Endothelial cell of umbilical vein (primary cell): ENCODE results near the gene ADGRE1. TPM values are rescaled to one million over a fixed set of nuclear protein-coding genes. Genes with fewer than 3 reads are reported as not detected.

Experiments used
- BruUV-seq: library from RNA; stranded (reverse); fragments of 400-500 nt; replicated peaks from 2 replicates; lab custom pipeline; 2021; lab: Mats Ljungman, UMichigan
- CTCF ChIA-PET: fragments of 300-600, 350-600 bp; sonication (Branson Sonifier 250); formaldehyde crosslinking; loops from one replicate; lab custom pipeline; 2021; ENCODE audit warnings: antibody characterized with exemption, inconsistent platforms; lab: Charles Lee
- POLR2A ChIA-PET: fragments of 300-600, 350-600 bp; sonication (Branson Sonifier 250); formaldehyde crosslinking; loops from one replicate; lab custom pipeline; 2021; ENCODE audit warnings: antibody characterized with exemption, inconsistent platforms; lab: Charles Lee
- DNase-seq: peaks from one replicate; pipeline ENCODE4 v3.0.0-alpha.2; 2011; ENCODE audit warnings: low read depth, low spot score
- FAIRE-seq: peaks from 2 replicates; lab custom pipeline; 2011; peaks lifted over from hg19 to GRCh38; lab: Jason Lieb, UNC
- H2AFZ ChIP-seq: 2 replicates; pipeline ENCODE4 v1.6.0; 2012; ENCODE audit warnings: low read depth, low read length, control low read depth, inconsistent platforms
- H3K27ac ChIP-seq: 2 replicates; pipeline ENCODE4 v1.5.1; 2011; ENCODE audit warnings: low read depth, mild to moderate bottlenecking, control low read depth, low read length, moderate library complexity; ENCODE audit not compliant: insufficient read depth
- H3K27me3 ChIP-seq, 2 experiments: 2 replicates each; pipeline versions ENCODE4 v1.6.0 to v1.6.1; 2011; ENCODE audit warnings: low read length in 2 of 2, mixed read lengths in 1 of 2; ENCODE audit not compliant: control insufficient read depth in 2 of 2, insufficient read depth in 2 of 2
- H3K36me3 ChIP-seq, 2 experiments: 2 replicates in 1 of 2; 3 replicates in 1 of 2; pipeline ENCODE4 v1.5.1; 2011; ENCODE audit warnings: low read length in 2 of 2, mild to moderate bottlenecking in 1 of 2, moderate library complexity in 1 of 2; ENCODE audit not compliant: control insufficient read depth in 2 of 2, insufficient read depth in 2 of 2; ENCODE audit errors: extremely low read depth in 1 of 2
- H3K4me1 ChIP-seq: 3 replicates; pipeline ENCODE4 v1.5.1; 2011; ENCODE audit warnings: mild to moderate bottlenecking, low read length; ENCODE audit not compliant: control insufficient read depth, insufficient read depth; ENCODE audit errors: extremely low read depth
- H3K4me2 ChIP-seq: 2 replicates; pipeline ENCODE4 v1.6.1; 2011; ENCODE audit warnings: low read length, control low read depth, mixed read lengths; ENCODE audit not compliant: insufficient read depth
- H3K4me3 ChIP-seq, 3 experiments: fragments of 200-600 bp in 1 of 3; sonication (generic), shearing (Covaris generic) in 1 of 3; replicated peaks in 1 of 3; 2 replicates each; pipeline ENCODE4 v1.5.1; 2011 to 2016; ENCODE audit warnings: control low read depth in 3 of 3, low read length in 3 of 3, mild to moderate bottlenecking in 2 of 3, inconsistent platforms in 1 of 3, low read depth in 1 of 3, moderate library complexity in 1 of 3; ENCODE audit not compliant: insufficient read depth in 1 of 3
- H3K79me2 ChIP-seq: 2 replicates; pipeline ENCODE4 v1.6.0; 2012; ENCODE audit warnings: low read length, inconsistent platforms; ENCODE audit not compliant: control insufficient read depth, insufficient read depth
- H3K9ac ChIP-seq: replicated peaks from 2 replicates; pipeline ENCODE3; 2011; ENCODE audit warnings: low read length, control low read depth; ENCODE audit not compliant: insufficient read depth; ENCODE audit errors: extremely low read depth
- H3K9me1 ChIP-seq: replicated peaks from 3 replicates; pipeline ENCODE4 v1.6.0; 2011; ENCODE audit warnings: mild to moderate bottlenecking, low read length; ENCODE audit not compliant: control insufficient read depth, insufficient read depth; ENCODE audit errors: extremely low read depth
- H3K9me3 ChIP-seq: replicated peaks from 2 replicates; pipeline ENCODE4 v1.5.1; 2012; ENCODE audit warnings: low read length, inconsistent platforms; ENCODE audit not compliant: control insufficient read depth, insufficient read depth
- H4K20me1 ChIP-seq: replicated peaks from 2 replicates; pipeline ENCODE3; 2011; ENCODE audit warnings: mild to moderate bottlenecking, low read length; ENCODE audit not compliant: control insufficient read depth, insufficient read depth; ENCODE audit errors: extremely low read depth
- EZH2 ChIP-seq: IDR thresholded peaks from 2 replicates; pipeline ENCODE4 v1.6.1; 2012; ENCODE audit warnings: borderline replicate concordance, low read depth, mild to moderate bottlenecking, moderate library complexity, low read length, inconsistent platforms; ENCODE audit not compliant: severe bottlenecking
- FOS ChIP-seq: IDR thresholded peaks from 2 replicates; pipeline ENCODE4 v1.6.1; 2011; ENCODE audit warnings: mild to moderate bottlenecking, low read length, moderate library complexity, borderline replicate concordance; ENCODE audit not compliant: insufficient read depth
- GATA2 ChIP-seq: IDR thresholded peaks from 2 replicates; pipeline ENCODE4 v1.7.0; 2011; ENCODE audit warnings: low read depth, mild to moderate bottlenecking, moderate library complexity, mixed read lengths, low read length; ENCODE audit not compliant: insufficient read length, insufficient read depth
- JUN ChIP-seq: IDR thresholded peaks from 2 replicates; pipeline ENCODE4 v1.6.1; 2011; ENCODE audit warnings: borderline replicate concordance, low read depth; ENCODE audit not compliant: insufficient read length, insufficient read depth
- MYC ChIP-seq: IDR thresholded peaks from one replicate; pipeline ENCODE4 v1.6.1; 2011; ENCODE audit warnings: mild to moderate bottlenecking, low read depth, low read length
- POLR2A ChIP-seq: IDR thresholded peaks from 2 replicates; pipeline ENCODE4 v1.6.1; 2012; ENCODE audit warnings: low read depth, mild to moderate bottlenecking, control low read depth, low read length
- POLR2AphosphoS5 ChIP-seq: IDR thresholded peaks from 2 replicates; pipeline ENCODE4 v1.6.1; 2012; ENCODE audit warnings: low read depth, mild to moderate bottlenecking, control low read depth, low read length, moderate library complexity; ENCODE audit not compliant: insufficient read depth
- dilution Hi-C: fragments of 300-500 bp; cut with MboI; formaldehyde crosslinking; loops from one replicate; pipeline ENCODE4 v1.15.0; 2019; ENCODE audit warnings: low sequenced_read_pairs; ENCODE audit not compliant: extremely low pct_ligation_motif_present
- intact Hi-C: fragments of 100-400 bp; cut with micrococcal nuclease; formaldehyde crosslinking; loops from one replicate; pipeline ENCODE4 v1.10.0; 2022
- polyA plus RNA-seq, 4 experiments: library from polyadenylated mRNA; depleted of rRNA in 3 of 4; stranded (reverse) in 3 of 4; unstranded in 1 of 4; fragments of >200 nt; gene quantifications; 2 replicates each; pipeline versions ENCODE4 v1.2.1 to v1.2.3, GENCODE V29; 2011 to 2012; ENCODE audit warnings: missing spikeins in 1 of 4
- total RNA-seq: library from RNA; stranded (reverse); gene quantifications from 2 replicates; pipeline ENCODE4 v1.2.3, GENCODE V29; 2021
- TF ChIP-seq, protein P1 (sequence below), 2 donors: IDR thresholded peaks; 1 replicate in 1 of 2; 2 replicates in 1 of 2; pipeline ENCODE4 v1.5.1; 2011; ENCODE audit warnings: low read length in 2 of 2, mild to moderate bottlenecking in 2 of 2, moderate library complexity in 2 of 2, control low read depth in 1 of 2, inconsistent platforms in 1 of 2, low read depth in 1 of 2; ENCODE audit not compliant: insufficient read depth in 1 of 2; ENCODE audit errors: extremely low read depth in 1 of 2
- TF ChIP-seq, protein P2 (sequence below): IDR thresholded peaks from 2 replicates; pipeline ENCODE4 v1.6.1; 2011; ENCODE audit not compliant: insufficient read depth, insufficient read length

Gene ADGRE1
- total and polyA plus RNA-seq, 2 donors (not counting 3 experiments of a cell fraction or from before 2014, with no cell fraction given) = not detected

DNA sequence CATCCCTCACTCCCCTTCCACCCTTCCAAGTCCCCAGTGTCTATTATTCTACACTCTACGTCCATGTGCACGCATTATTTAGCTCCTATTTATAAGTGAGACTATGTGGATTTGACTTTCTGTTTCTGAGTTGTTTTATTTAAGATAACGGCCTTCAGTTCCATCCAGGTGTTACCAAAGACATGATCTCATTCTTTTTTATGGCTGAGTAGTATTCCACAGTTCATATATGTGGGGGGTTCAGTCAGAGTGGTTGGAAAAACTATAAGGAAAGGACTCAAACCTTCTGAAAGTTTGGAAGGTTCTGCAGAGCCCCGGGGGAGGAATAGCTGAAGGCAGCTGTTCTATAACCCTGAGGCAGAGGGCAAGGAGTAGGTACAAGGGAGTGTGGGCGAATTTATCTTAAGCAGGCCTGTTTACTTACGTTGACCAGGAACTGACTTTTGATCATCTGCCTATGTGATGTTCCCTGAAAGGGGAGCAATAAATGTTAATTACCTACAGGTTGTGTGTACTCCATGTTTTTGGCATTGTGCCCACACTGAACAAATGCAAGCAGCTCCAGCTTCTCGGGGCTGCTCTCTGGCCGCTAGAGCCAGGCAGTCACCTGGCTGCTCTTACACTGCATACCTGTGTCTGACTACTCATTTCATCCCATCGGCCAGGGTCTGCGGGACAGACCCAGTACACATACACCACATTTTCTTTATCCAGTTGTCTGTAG is 13.5 kb upstream of the ADGRE1 start:
- BruUV-seq = no TSS peak
- TF ChIP-seq JUN (no peak), FOS (no peak), POLR2A (no peak), EZH2 (no peak), POLR2AphosphoS5 (no peak), MYC (no peak), GATA2 (no peak)
- TF ChIP-seq, protein P1, sequence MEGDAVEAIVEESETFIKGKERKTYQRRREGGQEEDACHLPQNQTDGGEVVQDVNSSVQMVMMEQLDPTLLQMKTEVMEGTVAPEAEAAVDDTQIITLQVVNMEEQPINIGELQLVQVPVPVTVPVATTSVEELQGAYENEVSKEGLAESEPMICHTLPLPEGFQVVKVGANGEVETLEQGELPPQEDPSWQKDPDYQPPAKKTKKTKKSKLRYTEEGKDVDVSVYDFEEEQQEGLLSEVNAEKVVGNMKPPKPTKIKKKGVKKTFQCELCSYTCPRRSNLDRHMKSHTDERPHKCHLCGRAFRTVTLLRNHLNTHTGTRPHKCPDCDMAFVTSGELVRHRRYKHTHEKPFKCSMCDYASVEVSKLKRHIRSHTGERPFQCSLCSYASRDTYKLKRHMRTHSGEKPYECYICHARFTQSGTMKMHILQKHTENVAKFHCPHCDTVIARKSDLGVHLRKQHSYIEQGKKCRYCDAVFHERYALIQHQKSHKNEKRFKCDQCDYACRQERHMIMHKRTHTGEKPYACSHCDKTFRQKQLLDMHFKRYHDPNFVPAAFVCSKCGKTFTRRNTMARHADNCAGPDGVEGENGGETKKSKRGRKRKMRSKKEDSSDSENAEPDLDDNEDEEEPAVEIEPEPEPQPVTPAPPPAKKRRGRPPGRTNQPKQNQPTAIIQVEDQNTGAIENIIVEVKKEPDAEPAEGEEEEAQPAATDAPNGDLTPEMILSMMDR (IDR thresholded peaks at IDR 0.05; ENCODE audit: extremely low read depth in 1 of 2, insufficient read depth in 1 of 2, low read depth in 1 of 2, low read length in 2 of 2) = no peak
- TF ChIP-seq, protein P2, sequence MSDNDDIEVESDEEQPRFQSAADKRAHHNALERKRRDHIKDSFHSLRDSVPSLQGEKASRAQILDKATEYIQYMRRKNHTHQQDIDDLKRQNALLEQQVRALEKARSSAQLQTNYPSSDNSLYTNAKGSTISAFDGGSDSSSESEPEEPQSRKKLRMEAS = no peak
- H3K9me1 ChIP-seq = no peaks in the 10 kb centered on the region
- no peaks in the 10 kb centered on the region for H4K20me1 ChIP-seq
- H3K4me2 ChIP-seq = no peak overlapping the region
- no peak overlapping the region for H2AFZ ChIP-seq
- H3K4me1 ChIP-seq = no peaks in the 10 kb centered on the region
- DNase-seq = no peak
- dilution Hi-C loops = no loop called here
- H3K27me3 ChIP-seq = no peaks in the 10 kb centered on the region
- POLR2A ChIA-PET = no interaction called here
- intact Hi-C loops = no loop called here
- H3K4me3 ChIP-seq = no peak overlapping the region
- no peaks in the 10 kb centered on the region for H3K79me2 ChIP-seq
- CTCF ChIA-PET = interaction anchor here (1.1 kb wide), 1 partner anchor 10 kb away, joined by 3 read pairs; no protein-coding TSS in a partner anchor
- H3K9ac ChIP-seq = no peak overlapping the region
- FAIRE-seq = no peak
- no peaks in the 10 kb centered on the region for H3K36me3 ChIP-seq
- H3K9me3 ChIP-seq = no peaks in the 10 kb centered on the region
- no peak overlapping the region for H3K27ac ChIP-seq
